Neural cell (in vitro differentiated cells): ENCODE measurements around the gene C9orf57. TPM values are rescaled to one million over a fixed set of nuclear protein-coding genes. Genes with fewer than 3 reads are reported as not detected.
"Not testable (repeated sequence)": the region's sequence is repeated elsewhere in the genome, so short reads cannot be mapped to it uniquely, and the experiment has no call there.

Experiments used
- H2AFZ ChIP-seq: fragments of 200-600, 300-800 bp; sonication (generic), shearing (Covaris generic); 2 replicates; pipeline ENCODE4 v1.6.0; 2014; ENCODE audit warnings: low read depth, mild to moderate bottlenecking, antibody characterized with exemption, low read length, moderate library complexity
- H3F3A ChIP-seq: fragments of 200-600 bp; shearing (Covaris generic); 2 replicates; pipeline ENCODE4 v1.6.1; 2016; ENCODE audit warnings: mild to moderate bottlenecking, moderate library complexity, mixed read lengths, antibody characterized with exemption, low read length; ENCODE audit not compliant: insufficient read depth, poor library complexity, severe bottlenecking
- H3K27ac ChIP-seq: fragments of 200-600, 300-800 bp; sonication (generic), shearing (Covaris generic); 2 replicates; pipeline ENCODE4 v1.5.1; 2014; ENCODE audit warnings: mild to moderate bottlenecking, low read length, moderate library complexity
- H3K27me3 ChIP-seq: fragments of 300-800, 200-600 bp; sonication (generic), shearing (Covaris generic); 2 replicates; pipeline ENCODE4 v1.6.0; 2014; ENCODE audit warnings: mild to moderate bottlenecking, low read depth, low read length, moderate library complexity; ENCODE audit not compliant: insufficient read depth
- H3K36me3 ChIP-seq: fragments of 300-800, 200-600 bp; sonication (generic), shearing (Covaris generic); 2 replicates; pipeline ENCODE4 v1.5.1; 2014; ENCODE audit warnings: mild to moderate bottlenecking, antibody characterized with exemption, low read length, moderate library complexity; ENCODE audit not compliant: insufficient read depth
- H3K4me2 ChIP-seq: fragments of 300-800, 200-600 bp; sonication (generic), shearing (Covaris generic); 2 replicates; pipeline ENCODE4 v1.6.0; 2014; ENCODE audit warnings: mild to moderate bottlenecking, low read length
- H3K4me3 ChIP-seq: fragments of 300-800, 200-600 bp; sonication (generic), shearing (Covaris generic); 2 replicates; pipeline ENCODE4 v1.5.1; 2014; ENCODE audit warnings: mild to moderate bottlenecking, low read length, moderate library complexity
- H3K79me2 ChIP-seq: fragments of 200-600 bp; shearing (Covaris generic); replicated peaks from 2 replicates; pipeline ENCODE4 v1.6.0; 2014; ENCODE audit warnings: mild to moderate bottlenecking, low read length, moderate library complexity; ENCODE audit not compliant: insufficient read depth
- H3K9ac ChIP-seq: fragments of 300-800, 200-600 bp; sonication (generic), shearing (Covaris generic); 2 replicates; pipeline ENCODE4 v1.6.1; 2016; ENCODE audit warnings: mild to moderate bottlenecking, low read length, mixed read lengths
- H3K9me2 ChIP-seq: fragments of 200-600 bp; shearing (Covaris generic); 2 replicates; pipeline ENCODE4 v1.6.1; 2016; ENCODE audit warnings: mild to moderate bottlenecking, low read length, mixed read lengths; ENCODE audit not compliant: insufficient read depth
- H3K9me3 ChIP-seq: fragments of 200-600, 300-800 bp; sonication (generic), shearing (Covaris generic); 2 replicates; pipeline ENCODE4 v1.6.1; 2016; ENCODE audit warnings: mild to moderate bottlenecking, mixed run types, low read length, moderate library complexity, mixed read lengths
- H4K20me1 ChIP-seq: fragments of 200-600 bp; shearing (Covaris generic); 2 replicates; pipeline ENCODE4 v1.6.1; 2016; ENCODE audit warnings: mild to moderate bottlenecking, mixed run types; ENCODE audit not compliant: insufficient read depth
- EP300 ChIP-seq: fragments of 450-650 bp; conservative IDR thresholded peaks from 2 replicates; pipeline ENCODE4 v1.6.1; 2014; ENCODE audit warnings: antibody characterized with exemption, mild to moderate bottlenecking, moderate library complexity; ENCODE audit not compliant: poor library complexity, severe bottlenecking
- EZH2 ChIP-seq: fragments of 200-600, 300-800 bp; shearing (Covaris generic), sonication (generic); IDR thresholded peaks from 2 replicates; pipeline ENCODE4 v1.6.1; 2014; ENCODE audit warnings: antibody characterized with exemption, low read length, borderline replicate concordance, mild to moderate bottlenecking; ENCODE audit not compliant: insufficient read depth, poor library complexity, severe bottlenecking
- MXI1 ChIP-seq: fragments of 450-650 bp; conservative IDR thresholded peaks from 2 replicates; pipeline ENCODE4 v1.6.1; 2014; ENCODE audit warnings: antibody characterized with exemption, mild to moderate bottlenecking; ENCODE audit not compliant: poor library complexity, severe bottlenecking
- POLR2AphosphoS5 ChIP-seq: IDR thresholded peaks from 2 replicates; pipeline ENCODE4 v1.6.1; 2012
- RAD21 ChIP-seq: fragments of 450-650 bp; conservative IDR thresholded peaks from 2 replicates; pipeline ENCODE4 v1.6.1; 2014; ENCODE audit warnings: antibody characterized with exemption, mild to moderate bottlenecking, moderate library complexity
- REST ChIP-seq: IDR thresholded peaks from 2 replicates; pipeline ENCODE4 v1.6.1; 2012; ENCODE audit warnings: borderline replicate concordance
- SMC3 ChIP-seq: fragments of 450-650 bp; conservative IDR thresholded peaks from 2 replicates; pipeline ENCODE4 v1.6.1; 2014; ENCODE audit warnings: antibody characterized with exemption, mild to moderate bottlenecking, moderate library complexity; ENCODE audit not compliant: poor library complexity
- TAF1 ChIP-seq: IDR thresholded peaks from 2 replicates; pipeline ENCODE4 v1.6.1; 2012; ENCODE audit warnings: low read depth
- polyA plus RNA-seq: library from polyadenylated mRNA; depleted of rRNA; stranded (reverse); fragments of >200 nt; gene quantifications from 2 replicates; pipeline ENCODE4 v1.2.3, GENCODE V29; 2014
- TF ChIP-seq, protein P1 (sequence below): fragments of 450-650 bp; IDR thresholded peaks from 2 replicates; pipeline ENCODE4 v1.5.1; 2014; ENCODE audit warnings: antibody characterized with exemption, mild to moderate bottlenecking, moderate library complexity; ENCODE audit not compliant: poor library complexity, severe bottlenecking

The C9orf57 gene
- polyA plus RNA-seq, 1 donor from 2014 or later = not detected

GRCh38 chr9:72082536-72082935 lies 22.1 kb upstream of the C9orf57 start:
- no peaks in the 10 kb centered on the region for H3K36me3 ChIP-seq
- TF ChIP-seq REST = no peak
- TF ChIP-seq RAD21 = no peak
- no peak for TF ChIP-seq SMC3
- H3F3A ChIP-seq = no peaks in the 10 kb centered on the region
- H4K20me1 ChIP-seq = no peaks in the 10 kb centered on the region
- H3K27me3 ChIP-seq = no peaks in the 10 kb centered on the region
- no peak overlapping the region for H3K27ac ChIP-seq
- no peaks in the 10 kb centered on the region for H3K9me2 ChIP-seq
- H3K9me3 ChIP-seq = no peaks in the 10 kb centered on the region
- no peak overlapping the region for H3K4me2 ChIP-seq
- H2AFZ ChIP-seq = no peak overlapping the region
- H3K4me3 ChIP-seq = no peak overlapping the region
- no peaks in the 10 kb centered on the region for H3K79me2 ChIP-seq
- no peak overlapping the region for H3K9ac ChIP-seq

DNA sequence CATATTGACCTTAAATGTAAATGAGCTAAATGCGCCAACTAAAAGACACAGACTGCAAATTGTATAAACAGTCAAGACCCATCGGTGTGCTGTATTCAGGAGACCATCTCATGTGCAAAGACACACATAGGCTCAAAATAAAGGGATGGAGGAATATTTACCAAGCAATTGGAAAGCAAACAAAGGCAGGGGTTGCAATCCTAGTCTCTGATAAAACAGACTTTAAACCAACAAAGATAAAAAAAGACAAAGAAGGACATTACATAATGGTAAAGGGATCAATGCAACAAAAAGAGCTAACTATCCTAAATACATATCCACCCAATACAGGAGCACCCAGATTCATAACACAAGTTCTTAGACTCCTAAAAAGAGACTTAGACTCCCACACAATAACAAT lies 14.3 kb upstream of the C9orf57 start:
- H3K79me2 ChIP-seq, H3F3A ChIP-seq, H3K9me2 ChIP-seq, H3K4me2 ChIP-seq, H4K20me1 ChIP-seq, H3K9me3 ChIP-seq, H2AFZ ChIP-seq, H3K9ac ChIP-seq, H3K36me3 ChIP-seq, H3K27me3 ChIP-seq, H3K27ac ChIP-seq, H3K4me3 ChIP-seq: not testable (repeated sequence)

DNA sequence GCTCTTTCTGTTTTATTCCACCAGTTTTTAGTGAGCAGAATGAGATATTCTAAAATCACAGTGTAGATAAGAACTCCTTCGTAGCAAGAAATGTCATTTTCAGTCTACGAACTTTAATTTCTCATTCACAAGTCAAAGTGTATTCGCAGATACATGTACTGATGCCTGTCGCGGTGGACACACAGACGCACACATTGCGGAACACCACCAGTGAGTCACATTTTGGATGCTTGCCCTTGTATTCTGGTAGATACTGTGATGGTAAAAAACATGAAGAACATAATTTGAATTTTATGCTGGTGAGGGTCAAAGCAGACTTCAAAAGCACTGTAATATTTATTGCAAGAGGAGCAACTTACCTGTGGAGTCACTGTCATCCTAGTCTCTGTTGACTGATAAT lies 4.7 kb upstream of the C9orf57 start:
- Histone ChIP-seq H3K9me3 (no peaks in the 10 kb centered on the region), H3K27ac (no peak overlapping the region), H3K4me2 (no peak overlapping the region), H3K9ac (no peak overlapping the region), H3K9me2 (no peaks in the 10 kb centered on the region), H3K4me3 (no peak overlapping the region), H3K79me2 (no peaks in the 10 kb centered on the region), H4K20me1 (no peaks in the 10 kb centered on the region), H3F3A (no peaks in the 10 kb centered on the region), H2AFZ (no peak overlapping the region), H3K27me3 (no peaks in the 10 kb centered on the region), H3K36me3 (no peaks in the 10 kb centered on the region)
- TF ChIP-seq EZH2 (no peak), RAD21 (no peak), REST (no peak), TAF1 (no peak), POLR2AphosphoS5 (no peak), MXI1 (no peak), EP300 (no peak)
- TF ChIP-seq, protein P1, sequence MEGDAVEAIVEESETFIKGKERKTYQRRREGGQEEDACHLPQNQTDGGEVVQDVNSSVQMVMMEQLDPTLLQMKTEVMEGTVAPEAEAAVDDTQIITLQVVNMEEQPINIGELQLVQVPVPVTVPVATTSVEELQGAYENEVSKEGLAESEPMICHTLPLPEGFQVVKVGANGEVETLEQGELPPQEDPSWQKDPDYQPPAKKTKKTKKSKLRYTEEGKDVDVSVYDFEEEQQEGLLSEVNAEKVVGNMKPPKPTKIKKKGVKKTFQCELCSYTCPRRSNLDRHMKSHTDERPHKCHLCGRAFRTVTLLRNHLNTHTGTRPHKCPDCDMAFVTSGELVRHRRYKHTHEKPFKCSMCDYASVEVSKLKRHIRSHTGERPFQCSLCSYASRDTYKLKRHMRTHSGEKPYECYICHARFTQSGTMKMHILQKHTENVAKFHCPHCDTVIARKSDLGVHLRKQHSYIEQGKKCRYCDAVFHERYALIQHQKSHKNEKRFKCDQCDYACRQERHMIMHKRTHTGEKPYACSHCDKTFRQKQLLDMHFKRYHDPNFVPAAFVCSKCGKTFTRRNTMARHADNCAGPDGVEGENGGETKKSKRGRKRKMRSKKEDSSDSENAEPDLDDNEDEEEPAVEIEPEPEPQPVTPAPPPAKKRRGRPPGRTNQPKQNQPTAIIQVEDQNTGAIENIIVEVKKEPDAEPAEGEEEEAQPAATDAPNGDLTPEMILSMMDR = no peak
